ENCODE measurements around the gene RAVER1. TPM values are rescaled to one million over a fixed set of nuclear protein-coding genes. Genes with fewer than 3 reads are reported as not detected.

The RAVER1 gene
- total and polyA plus RNA-seq, 10 of the 15 experiments (the other 5 are each of a cell fraction or from before 2014, with no cell fraction given): 0.03 to 87.0 (median 12.1) TPM

DNA sequence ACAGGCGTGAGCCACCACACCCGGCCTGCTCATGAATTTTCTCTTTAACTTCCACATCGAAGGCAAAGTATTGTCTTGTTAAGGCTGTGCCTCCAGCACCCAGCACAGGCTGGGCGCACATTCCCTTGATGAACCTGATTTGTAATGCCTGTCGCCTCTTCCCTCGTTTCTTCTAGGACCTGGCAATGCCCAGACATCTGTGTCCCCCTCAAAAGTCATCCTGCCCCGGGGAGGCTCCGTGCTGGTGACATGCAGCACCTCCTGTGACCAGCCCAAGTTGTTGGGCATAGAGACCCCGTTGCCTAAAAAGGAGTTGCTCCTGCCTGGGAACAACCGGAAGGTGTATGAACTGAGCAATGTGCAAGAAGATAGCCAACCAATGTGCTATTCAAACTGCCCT is 58.7 kb downstream of the RAVER1 start:
- ATAC-seq (no peak), FAIRE-seq (no peak), DNase-seq (ENCODE audit: low read depth, low spot score) (no peak)
- Histone ChIP-seq H3K79me2 (ENCODE audit: control insufficient read depth, insufficient read depth, low read length) (peaks cover 74% of the 10 kb centered on the region), H3K4me2 (ENCODE audit: control insufficient read depth, insufficient read depth) (peak overlapping the region; percentile 49), H3K36me3 (ENCODE audit: control insufficient read depth in 2 of 2, insufficient read depth in 2 of 2, low read length in 1 of 2) (peaks cover 13 to 14% of the 10 kb centered on the region in 2 experiments; a peak in 3 of 4 replicates), H3K27me3 (replicated peaks in 1 of 2; ENCODE audit: control insufficient read depth in 2 of 2, insufficient read depth in 2 of 2, low read length in 1 of 2) (no peaks in the 10 kb centered on the region), H3K9ac (ENCODE audit: control insufficient read depth, insufficient read depth, low read length) (peak overlapping the region; percentile 18; the same call in 1 of the 2 replicates), H3K4me1 (ENCODE audit: control insufficient read depth, insufficient read depth, low read length) (no peaks in the 10 kb centered on the region; the same call in 1 of the 2 replicates), H3K27ac (ENCODE audit: control insufficient read depth, insufficient read depth) (0 out of 2 replicates have a peak overlapping the region, but pooled peaks have one; percentile 4), H2AFZ (ENCODE audit: control insufficient read depth, low read depth, low read length) (no peak overlapping the region), H3K9me3 (replicated peaks; ENCODE audit: control insufficient read depth, insufficient read depth, low read length) (no peaks in the 10 kb centered on the region), H4K20me1 (ENCODE audit: control insufficient read depth, insufficient read depth) (no peaks in the 10 kb centered on the region), H3K4me3 (peak overlapping the region; percentile 57)
- ChIA-PET SMC1A (ENCODE audit: uncharacterized antibody, unreplicated experiment) (interaction anchor here (1.0 to 8.5 kb wide), 7 partner anchors 12 to 116 kb away, joined by 3 to 158 read pairs (median 5); partner anchors contain the start of genes ICAM4, ICAM5 and TYK2), CTCF (interaction anchor here (0.6 to 11.2 kb wide), 4 partner anchors 15 to 339 kb away, joined by 3 to 370 read pairs (median 4); partner anchors contain the start of genes ICAM5 and TYK2), POLR2A (interaction anchor here (0.6 to 4.7 kb wide), 6 partner anchors 14 to 624 kb away, joined by 3 to 32 read pairs (median 4); partner anchors contain the start of gene ICAM5), RAD21 (ENCODE audit: unreplicated experiment) (interaction anchor here (0.6 to 6.0 kb wide), 4 partner anchors 13 to 131 kb away, joined by 4 to 119 read pairs (median 9); partner anchors contain the start of genes ICAM4 and ICAM5)
- TF ChIP-seq, protein P1, sequence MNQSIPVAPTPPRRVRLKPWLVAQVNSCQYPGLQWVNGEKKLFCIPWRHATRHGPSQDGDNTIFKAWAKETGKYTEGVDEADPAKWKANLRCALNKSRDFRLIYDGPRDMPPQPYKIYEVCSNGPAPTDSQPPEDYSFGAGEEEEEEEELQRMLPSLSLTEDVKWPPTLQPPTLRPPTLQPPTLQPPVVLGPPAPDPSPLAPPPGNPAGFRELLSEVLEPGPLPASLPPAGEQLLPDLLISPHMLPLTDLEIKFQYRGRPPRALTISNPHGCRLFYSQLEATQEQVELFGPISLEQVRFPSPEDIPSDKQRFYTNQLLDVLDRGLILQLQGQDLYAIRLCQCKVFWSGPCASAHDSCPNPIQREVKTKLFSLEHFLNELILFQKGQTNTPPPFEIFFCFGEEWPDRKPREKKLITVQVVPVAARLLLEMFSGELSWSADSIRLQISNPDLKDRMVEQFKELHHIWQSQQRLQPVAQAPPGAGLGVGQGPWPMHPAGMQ (IDR thresholded peaks at IDR 0.05; ENCODE audit: borderline replicate concordance): no peak
- no peak for TF ChIP-seq TBL1XR1 (IDR thresholded peaks at IDR 0.05; ENCODE audit: low read depth, low read length)
- in situ Hi-C loops (cut with MboI): no loop called here
- intact Hi-C loops (cut with micrococcal nuclease; ENCODE audit: unreplicated experiment): loop anchor here (5.0 kb wide), 1 partner anchor 58 kb away; the partner anchor contains the start of gene RAVER1
- BruUV-seq (replicated peaks): no TSS peak
- WGBS (ENCODE audit: insufficient coverage, insufficient replicate concordance, low lambda C conversion rate, missing lambda C conversion rate): 80% methylated on average over 10 of the region's 10 CpGs

Data from GM12878 (cell line).